SK-N-DZ (cell line): ENCODE measurements around the gene CLEC17A. TPM values are rescaled to one million over a fixed set of nuclear protein-coding genes. Genes with fewer than 3 reads are reported as not detected.
"Not testable (repeated sequence)": the region's sequence is repeated elsewhere in the genome, so short reads cannot be mapped to it uniquely, and the experiment has no call there.

Experiments
- DNase-seq: peaks from one replicate; pipeline ENCODE4 v3.0.0-alpha.2; 2015; ENCODE audit warnings: low spot score
- polyA plus RNA-seq, 2 experiments: library from polyadenylated mRNA; depleted of rRNA; stranded (reverse); fragments of >200 nt; gene quantifications; 2 replicates each; pipeline ENCODE4 v1.2.3, GENCODE V29; 2014

The CLEC17A gene, protein sequence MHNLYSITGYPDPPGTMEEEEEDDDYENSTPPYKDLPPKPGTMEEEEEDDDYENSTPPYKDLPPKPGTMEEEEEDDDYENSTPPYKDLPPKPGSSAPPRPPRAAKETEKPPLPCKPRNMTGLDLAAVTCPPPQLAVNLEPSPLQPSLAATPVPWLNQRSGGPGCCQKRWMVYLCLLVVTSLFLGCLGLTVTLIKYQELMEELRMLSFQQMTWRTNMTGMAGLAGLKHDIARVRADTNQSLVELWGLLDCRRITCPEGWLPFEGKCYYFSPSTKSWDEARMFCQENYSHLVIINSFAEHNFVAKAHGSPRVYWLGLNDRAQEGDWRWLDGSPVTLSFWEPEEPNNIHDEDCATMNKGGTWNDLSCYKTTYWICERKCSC
- polyA plus RNA-seq (2014; cell fraction: cytosol; rRNA removed) = not detected in 2 replicates
- polyA plus RNA-seq (2014; cell fraction: nucleus; rRNA removed) = not detected in 2 replicates

DNA sequence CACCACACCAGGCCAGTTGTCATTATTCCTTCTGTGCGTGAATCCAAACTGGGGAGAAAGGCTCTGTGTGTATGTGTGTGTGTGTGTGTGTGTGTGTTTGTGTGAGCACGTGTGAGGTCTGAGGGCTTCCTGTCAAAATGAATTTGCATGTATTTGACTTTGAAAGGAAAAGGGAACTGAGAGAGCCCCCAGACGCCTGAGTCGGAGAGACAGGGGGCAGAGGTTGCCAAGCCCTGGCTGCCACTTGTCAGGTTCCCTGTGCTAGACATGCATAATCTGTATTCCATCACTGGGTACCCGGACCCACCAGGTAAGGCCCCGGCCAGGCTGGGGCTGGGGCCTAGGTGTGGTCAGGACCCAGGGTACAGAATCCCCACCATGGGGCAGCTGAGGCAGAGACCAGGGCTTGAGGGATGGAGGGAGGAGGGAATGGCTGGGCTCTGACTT, at the start of gene CLEC17A:
TSS of gene CLEC17A (plus strand) at position 191 of the 447 bp plus-strand sequence. CDS start at position 268, 77 bp downstream.
- DNase-seq = no peak

DNA sequence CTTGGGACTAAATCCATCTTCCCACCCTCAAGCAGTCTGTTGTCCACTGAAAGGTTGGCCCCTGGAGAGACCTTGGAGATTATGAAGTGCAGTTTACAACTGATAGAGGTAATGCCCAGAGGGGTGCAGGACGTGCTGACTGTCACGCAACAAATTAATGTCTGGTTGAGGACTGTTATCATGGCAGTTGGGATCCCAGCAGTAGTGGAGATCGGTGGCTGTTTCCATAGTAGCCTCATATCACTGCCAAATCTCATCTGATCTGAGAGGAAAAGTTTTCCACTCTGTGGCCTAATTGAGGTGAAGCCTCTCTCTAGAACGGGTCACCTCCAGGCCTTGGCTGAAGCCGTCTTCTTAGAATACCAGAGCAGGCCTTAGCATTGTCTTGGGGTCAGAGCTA, 49.4 kb upstream of the CLEC17A start:
- no peak for DNase-seq

DNA sequence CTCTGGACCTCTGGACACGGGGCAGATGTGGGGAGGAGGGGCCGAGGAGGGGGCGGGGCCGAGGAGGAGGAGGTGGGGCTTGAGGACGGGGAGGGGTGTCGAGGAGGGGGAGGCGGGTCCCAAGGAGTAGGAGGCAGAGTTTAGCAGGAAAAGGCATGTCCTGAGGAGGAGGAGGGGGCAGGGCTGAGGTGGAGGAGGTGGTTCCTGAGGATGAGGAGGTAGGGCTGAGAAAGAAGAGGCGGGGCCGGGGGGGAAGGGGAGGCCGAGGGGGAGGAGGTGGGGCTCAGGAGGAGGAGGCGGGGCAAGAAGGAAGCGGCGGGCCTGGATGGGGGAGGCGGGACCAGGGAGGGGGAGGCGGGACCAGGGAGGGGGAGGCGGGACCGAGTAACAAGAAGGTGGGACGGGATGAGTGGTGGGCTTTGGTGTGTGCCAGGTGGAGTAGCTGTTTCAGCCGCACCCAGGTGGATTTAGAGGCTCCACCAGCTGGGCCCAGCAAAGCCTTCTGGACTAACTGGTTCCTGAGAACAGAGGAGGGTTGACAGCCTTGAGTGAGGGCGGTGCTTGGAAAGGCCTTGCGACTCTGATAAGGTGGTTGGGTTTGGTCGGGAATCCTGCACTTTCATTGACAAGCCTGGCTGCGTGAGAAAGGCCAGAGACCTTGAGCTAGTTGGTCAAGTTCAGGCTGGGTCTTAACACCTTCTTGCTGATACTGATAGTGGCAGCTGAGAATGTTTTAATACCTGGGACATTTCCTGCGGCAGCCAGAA, 45.8 kb upstream of the CLEC17A start:
- peak; percentile 35 for DNase-seq

DNA sequence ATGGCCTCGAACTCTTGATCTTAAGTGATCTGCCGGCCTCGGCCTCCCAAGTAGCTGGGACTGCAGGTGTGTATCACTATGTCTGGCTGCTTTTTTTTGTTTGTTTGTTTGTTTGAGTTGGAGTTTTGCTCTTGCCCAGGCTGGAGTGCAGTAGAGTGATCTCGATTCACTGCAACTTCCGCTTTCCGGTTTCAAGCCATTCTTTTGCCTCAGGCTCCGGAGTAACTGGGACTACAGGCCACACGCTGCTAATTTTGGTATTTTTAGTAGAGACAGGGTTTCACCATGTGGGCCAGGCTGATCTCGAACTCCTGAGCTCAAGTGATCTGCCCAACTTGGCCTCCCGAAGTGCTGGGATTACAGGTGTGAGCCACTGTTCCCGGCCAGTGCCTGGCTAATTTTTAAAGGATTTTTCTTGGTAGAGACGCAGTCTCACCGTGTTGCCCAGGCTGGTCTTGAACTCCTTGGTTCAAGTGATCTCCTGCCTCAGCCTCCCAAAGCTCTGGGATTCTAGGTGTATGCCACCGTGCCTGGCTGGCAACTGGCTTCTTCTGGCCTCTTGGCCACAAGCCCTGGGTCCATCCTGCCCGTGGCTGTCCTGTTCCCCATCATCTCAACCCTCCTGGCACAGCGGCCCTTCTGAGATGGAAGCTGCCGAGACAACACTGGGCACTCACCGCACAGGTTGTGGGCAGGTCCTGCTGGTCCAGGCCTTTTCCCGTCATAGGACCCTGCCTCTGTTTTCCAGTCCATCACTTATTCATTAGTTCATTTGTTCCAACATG, 42.0 kb upstream of the CLEC17A start:
- no peak for DNase-seq

DNA sequence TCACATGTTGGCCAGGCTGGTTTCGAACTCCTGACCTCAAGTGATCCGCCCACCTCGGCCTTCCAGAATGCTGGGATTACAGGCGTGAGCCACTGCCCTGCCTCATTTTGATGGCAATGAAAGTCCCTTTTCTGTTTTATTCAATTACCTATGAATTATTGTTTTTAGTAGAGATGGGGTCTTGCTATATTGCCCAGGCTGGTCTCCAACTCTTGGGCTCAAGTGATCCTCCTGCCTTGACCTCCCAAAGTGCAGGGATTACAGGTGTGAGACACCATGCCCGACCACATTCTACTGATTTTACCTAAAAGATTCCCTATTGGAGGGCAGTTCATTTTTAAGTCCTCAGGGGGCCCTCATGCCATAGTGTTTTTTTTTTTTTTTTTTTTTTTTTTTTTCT, 40.9 kb upstream of the CLEC17A start:
- not testable (repeated sequence) for DNase-seq

DNA sequence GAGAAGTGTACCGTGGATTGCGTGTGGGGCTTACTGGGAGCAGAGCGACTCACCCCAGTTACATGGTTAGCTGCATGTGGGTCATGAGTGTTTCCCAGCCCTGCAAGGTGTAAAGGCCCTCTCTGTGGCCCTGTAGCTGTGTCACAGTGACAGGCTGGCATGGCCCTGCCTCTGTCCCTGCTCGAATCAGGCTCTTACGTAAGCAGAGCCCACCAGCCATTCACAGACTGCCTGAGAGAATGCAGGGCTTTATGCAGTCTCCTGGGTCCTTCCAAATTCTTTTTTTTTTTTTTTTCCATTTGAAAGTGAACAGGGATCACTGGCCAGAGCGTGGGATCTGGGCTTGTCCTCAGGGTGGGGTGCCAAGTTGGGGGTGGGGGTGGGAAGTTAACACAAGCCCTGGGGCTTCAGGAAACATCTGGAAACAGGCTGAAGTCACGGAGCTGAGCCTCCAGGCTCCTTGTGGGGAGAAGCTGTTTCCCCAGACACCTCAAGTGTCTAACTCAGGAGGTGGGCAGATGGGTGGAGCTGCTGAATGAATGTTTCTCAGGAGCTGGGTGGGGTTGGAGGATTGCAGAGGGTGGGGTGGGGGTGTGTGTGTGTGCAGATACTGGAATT, 40.1 kb upstream of the CLEC17A start:
- DNase-seq = no peak

DNA sequence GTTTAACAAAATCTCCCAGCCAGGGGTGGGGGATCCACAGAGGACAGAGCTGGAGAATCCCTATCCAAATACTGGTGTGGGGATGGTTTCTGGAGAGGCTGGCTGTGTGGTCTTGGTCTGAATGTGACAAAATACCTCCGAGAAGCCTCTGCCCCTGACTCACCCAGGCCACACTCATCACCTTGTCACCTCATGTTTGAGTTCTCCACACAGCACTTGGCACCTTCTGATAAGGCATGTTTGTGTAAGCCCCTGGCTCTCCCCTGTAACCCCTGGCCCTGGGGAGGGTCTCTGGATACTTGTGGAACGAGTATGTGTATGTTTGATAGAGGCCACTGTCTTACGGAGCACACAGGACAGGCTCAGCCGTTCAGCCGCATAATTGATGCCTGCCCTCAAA, 38.8 kb upstream of the CLEC17A start:
- no peak for DNase-seq

DNA sequence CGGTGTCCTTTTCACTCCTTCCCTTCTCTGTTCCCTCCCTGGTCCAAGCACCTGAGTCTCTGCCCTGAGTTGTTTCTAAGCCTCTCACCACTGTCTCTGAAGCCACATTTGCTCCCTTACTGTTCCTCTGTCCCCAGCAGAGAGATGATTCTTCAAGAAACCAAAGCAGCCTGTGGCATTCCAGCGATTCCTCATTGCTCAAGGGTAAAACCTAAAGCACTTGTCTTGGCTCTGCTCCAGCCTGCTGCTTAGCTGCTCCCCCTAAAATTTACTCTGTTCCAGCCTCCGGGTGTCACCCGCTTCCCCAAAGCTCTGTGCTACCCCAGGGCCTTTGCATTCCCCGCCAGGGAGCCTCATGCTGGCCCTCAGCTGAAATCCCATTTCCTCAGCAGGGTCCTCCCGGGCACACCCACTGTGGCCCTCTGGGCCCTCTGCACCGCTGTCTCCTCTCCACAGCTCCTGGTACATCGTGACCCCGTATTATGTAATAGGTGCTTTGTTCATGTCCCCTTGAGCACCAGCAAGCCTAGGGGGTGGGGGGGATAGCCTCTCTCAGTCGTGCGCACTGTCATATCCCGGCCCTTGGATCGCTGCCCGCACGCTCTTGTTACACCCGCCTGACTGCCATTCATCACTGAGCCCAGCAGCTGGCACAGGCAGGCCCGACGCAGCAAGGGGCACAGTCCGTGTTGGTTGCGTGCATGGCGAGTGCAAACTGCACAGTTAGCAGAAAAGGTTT, 37.7 kb upstream of the CLEC17A start:
- DNase-seq = no peak

DNA sequence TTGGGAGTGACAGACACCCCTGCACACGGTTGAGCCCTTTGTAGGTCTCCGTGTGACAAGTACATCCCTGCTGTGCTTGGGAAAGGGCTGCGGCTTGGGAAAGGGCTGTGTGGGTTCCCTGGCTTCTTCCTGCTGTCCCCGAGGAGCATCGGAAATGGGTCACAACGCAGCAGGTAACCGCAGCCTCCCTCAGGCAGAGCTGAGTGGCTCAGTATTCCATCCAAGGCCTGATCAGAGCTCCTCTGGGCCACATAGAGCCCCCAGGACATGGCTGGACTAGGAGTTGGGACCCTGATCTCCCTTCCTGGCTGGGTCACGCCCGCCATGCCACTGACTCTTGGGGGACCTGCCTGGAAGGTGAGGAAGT, 37.2 kb upstream of the CLEC17A start:
- DNase-seq = no peak

DNA sequence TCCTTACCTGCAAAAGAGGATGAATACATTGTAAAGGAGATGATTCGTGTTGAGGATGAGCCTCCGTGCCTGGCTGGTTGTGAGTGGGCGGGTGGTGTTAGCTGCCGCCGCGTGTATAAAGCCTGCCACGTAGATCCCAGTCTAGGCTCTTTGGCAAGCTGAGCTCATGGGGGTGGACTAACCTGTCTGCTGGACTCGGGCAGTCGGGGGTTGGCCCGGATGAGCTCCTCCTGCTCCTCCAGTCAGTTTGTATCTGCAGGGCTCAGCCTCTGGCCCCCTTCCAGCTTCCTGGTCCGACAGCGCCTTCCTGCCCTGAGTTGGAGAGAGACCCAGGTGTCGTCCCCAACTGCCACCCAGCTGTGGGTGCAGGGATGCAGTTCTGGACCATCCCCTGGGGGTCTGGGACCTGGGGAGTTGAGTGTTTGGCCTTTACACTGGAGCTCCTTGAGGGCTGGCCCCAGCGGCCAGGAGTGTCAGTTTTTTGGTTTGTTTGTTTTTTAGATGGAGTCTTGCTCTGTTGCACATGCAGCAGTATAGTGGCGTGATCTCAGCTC, 32.6 kb upstream of the CLEC17A start:
- DNase-seq = no peak

DNA sequence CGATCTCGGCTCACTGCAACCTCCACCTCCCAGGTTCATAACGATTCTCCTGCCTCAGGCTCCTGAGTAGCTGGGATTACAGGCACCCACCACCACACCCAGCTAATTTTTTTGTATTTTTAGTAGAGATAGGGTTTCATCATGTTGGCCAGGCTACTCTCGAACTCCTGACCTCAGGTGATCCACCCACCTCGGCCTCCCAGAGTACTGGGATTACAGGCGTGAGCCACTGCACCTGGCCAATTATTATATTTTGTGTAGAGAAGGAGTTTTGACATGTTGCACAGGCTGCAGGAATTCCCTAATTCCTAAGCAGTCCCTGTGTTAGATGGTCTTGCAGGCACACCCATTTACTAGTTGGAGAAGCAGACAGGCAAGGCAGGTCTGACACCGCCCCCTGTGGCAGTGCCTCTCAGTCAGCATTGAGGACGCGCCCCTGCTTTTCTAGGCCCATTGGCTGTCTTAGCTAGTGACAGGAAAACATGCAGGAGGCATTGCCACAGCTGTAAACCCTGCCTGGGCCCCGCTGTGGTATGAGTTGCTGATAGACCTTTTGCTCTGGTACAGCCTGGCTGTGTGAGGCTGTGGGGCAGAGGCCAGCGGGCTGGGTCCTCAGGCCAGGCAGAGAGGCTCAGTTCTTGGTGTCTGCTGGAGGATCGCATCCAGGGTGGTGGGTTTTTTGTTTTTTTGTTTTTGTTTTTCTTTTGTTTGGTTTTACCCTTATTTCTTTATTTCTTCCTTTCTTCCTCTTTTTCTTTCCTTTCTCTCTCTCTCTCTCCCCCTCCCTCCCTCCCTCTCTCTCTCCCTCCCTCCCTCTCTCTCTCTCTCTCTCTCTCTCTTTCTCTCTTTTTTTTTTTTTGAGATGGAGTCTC, 31.5 kb upstream of the CLEC17A start:
- DNase-seq = not testable (repeated sequence)

DNA sequence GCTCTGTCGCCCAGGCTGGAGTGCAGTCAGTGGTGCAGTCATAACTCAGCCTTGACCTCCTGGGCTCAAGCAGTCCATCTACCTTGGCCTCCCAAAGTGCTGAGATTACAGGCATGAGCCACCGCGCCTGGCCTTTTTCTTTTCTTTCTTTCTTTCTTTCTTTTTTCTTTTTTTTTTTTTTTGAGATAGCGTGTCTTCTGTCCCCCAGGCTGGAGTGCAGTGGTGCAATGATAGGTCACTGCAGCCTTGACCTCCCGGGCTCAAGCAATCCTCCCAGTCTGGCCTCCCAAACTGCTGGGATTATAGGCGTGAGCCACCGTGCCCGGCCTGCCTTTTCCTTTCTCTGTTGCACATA, 30.9 kb upstream of the CLEC17A start:
- DNase-seq = not testable (repeated sequence)

DNA sequence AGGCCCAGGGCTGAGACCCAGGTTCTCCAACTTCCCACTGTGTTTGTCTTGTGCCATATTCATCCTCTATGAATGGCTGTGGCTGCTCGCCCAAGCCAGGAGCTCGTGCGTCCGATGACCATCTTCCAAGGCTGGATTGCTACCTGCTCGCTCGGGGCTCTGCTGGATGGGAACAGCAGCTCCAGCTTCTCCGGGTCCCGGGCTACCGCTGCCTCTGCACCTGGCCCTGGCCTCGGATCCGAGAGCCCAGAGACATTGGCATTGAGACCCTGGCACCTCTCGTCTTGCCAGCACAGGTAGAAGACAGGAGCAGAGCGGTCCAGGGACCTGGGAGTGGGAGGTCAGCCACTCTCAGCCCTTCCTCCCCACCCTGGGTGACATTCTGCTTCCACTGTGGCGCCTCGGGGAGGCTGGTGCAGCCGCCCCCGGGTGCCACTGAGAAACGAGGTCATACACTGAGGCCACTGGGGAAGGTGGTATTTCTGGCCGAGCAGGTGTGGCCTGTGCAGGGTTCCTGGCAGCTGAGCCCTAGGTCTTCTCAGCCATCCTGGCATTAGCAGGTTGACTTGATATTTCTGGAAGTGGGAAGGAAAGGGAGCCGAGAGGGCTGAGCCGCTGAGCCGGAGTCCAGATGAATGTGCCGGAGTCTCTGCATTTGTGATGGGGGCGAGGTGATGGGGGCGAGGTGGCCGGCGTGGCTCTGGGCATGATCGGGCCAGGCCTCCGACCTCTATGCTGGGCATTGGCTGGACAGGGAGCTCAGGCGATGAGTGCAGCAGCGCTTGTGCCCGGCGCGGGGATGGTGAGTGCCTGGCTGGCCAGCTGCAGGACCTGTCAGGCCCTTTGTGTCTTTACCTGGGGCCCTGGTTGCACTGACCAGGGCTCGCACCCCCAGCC, 29.6 kb upstream of the CLEC17A start:
- no peak for DNase-seq

DNA sequence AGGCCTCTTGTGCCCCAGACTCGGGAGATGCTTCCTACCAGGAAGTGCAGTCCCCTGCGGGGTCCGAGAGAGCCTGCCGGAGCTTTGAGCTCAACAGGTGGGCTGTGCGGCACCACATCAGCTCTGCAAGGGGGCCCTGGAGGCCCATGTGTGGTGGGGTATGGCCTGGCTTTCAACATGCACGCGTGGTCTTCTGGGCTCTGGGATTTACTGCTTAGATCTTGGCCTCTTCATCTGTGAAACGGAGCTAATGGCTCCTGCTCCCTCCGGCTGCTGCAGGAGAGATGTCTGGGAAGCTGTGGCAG, 29.0 kb upstream of the CLEC17A start:
- DNase-seq = no peak

DNA sequence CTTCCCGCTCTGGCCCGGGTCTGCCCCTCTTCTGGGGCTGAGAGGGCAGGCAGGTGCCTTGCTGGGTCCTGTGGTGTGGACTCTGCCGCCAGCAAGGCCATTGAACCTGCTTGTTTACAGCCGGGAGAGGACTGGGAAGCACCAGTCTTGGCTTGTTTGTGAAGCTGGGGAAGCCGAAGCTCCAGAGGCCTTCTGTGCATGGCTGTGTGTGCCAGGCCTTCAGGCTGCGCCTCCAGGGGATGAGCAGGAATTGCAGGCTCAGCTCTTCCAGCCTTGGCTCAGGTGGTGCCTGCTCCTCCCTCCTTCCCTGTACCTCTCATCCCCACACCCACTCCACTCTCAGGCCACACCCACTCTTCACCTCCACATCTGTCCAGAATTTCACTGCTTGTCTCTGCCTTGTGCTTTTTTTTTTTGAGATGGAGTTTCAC, 28.5 kb upstream of the CLEC17A start:
- no peak for DNase-seq

DNA sequence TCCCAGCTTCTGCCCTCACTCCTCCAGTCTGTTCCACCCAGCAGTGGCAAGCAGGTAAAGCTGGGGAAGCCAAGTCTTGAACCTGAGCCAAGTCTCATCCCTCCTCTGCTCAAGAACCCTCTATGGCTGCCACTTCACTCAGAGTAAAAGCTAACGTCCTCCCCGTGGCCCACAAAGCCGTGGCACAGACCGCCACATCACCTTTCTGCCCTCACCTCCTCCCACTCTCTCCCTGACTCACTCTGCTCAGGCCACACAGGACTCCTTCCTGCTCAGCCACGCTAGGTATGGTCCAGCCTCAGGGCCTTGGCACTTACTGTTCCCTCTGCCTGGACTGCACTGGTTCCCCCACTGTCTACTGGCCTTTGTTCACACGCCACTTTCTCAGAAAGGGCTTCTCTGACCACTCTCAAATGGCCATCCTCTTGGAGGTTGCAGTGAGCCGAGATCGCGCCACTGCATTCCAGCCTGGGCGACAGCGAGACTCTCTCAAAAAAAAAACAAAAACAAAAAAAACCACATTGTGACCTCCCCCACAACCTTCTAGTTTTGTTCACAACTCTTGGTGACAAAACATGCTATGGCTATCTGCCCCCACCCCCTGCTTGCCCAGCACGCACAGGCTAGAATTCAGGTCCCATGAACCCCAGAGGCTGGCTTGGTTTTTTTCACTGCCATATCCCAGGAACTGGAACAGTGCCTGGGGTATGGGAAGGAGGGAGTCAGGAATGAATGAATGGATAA, 26.8 kb upstream of the CLEC17A start:
- no peak for DNase-seq

DNA sequence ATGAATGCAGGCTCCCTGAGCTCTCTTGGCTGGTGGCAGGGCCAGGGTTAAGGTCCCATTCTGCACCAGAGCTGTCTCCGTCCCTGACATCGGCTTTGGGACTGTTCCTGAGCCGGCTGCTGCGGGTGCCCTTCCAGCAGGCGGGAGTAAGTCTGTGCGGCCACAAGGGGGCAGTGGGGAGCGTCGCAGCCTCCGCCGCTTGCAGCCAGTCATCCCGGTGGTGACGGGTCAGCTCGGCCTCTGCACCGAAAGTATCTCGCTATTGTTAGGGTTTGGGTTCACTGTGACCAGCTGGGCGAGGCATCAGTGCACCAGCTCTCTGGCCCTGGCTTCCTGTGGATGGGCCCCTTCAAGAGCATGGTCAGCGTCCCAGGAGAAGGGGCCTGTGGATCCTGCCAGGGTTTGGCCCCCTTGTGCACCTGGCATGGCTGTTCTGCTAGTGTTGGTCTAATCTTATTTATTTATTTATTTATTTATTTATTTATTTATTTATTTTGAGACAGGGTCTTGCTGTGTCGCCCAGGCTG, 26.2 kb upstream of the CLEC17A start:
- DNase-seq = peak; percentile 56
